NCI-H748 treated with DMSO at 0.1 percent for 48 hours (cell line): ENCODE results near the gene USP53.
"Not testable (repeated sequence)": the region's sequence is repeated elsewhere in the genome, so short reads cannot be mapped to it uniquely, and the experiment has no call there.

Experiments
- DNase-seq: peaks from one replicate; lab custom pipeline; 2025; lab: John Stamatoyannopoulos, UW

Gene USP53

GRCh38 chr4:119271361-119272085 is 59.0 kb downstream of the USP53 start:
- DNase-seq, result no peak

GRCh38 chr4:119279541-119279940 is 67.0 kb downstream of the USP53 start:
- DNase-seq, result not testable (repeated sequence)

GRCh38 chr4:119279945-119280344 is 67.4 kb downstream of the USP53 start:
- DNase-seq, result not testable (repeated sequence)

GRCh38 chr4:119281393-119281792 is 68.9 kb downstream of the USP53 start:
- no peak for DNase-seq

- no peak for DNase-seq
Measured at GRCh38 chr4:119284876-119285780, 72.6 kb downstream of the USP53 start.

- no peak for DNase-seq
Measured at GRCh38 chr4:119286377-119287002, 74.0 kb downstream of the USP53 start.

GRCh38 chr4:119289313-119289712 is 76.8 kb downstream of the USP53 start:
- no peak for DNase-seq

- no peak for DNase-seq
Measured at GRCh38 chr4:119290598-119290997, 78.1 kb downstream of the USP53 start.

GRCh38 chr4:119296356-119296755 is 83.8 kb downstream of the USP53 start:
- no peak for DNase-seq

GRCh38 chr4:119297795-119298194 is 85.3 kb downstream of the USP53 start:
- no peak for DNase-seq

GRCh38 chr4:119299260-119299671 is 86.8 kb downstream of the USP53 start:
- no peak for DNase-seq

GRCh38 chr4:119299741-119300100 is 87.2 kb downstream of the USP53 start:
- no peak for DNase-seq

- DNase-seq, result no peak
Measured at GRCh38 chr4:119300101-119300978, 87.8 kb downstream of the USP53 start.

GRCh38 chr4:119302073-119302832 is 89.7 kb downstream of the USP53 start:
- no peak for DNase-seq

GRCh38 chr4:119303587-119304305 is 91.2 kb downstream of the USP53 start:
- no peak for DNase-seq

GRCh38 chr4:119304431-119304830 is 91.9 kb downstream of the USP53 start:
- DNase-seq, result no peak

- DNase-seq, result no peak
Measured at GRCh38 chr4:119307606-119308005, 95.1 kb downstream of the USP53 start.

- DNase-seq, result no peak
Measured at GRCh38 chr4:119310826-119311225, 98.3 kb downstream of the USP53 start.

GRCh38 chr4:119313237-119313636 is 100.7 kb downstream of the USP53 start:
- DNase-seq, result no peak

- DNase-seq, result peak; percentile 45
Measured at GRCh38 chr4:119314356-119314755, 101.8 kb downstream of the USP53 start.
